HL-60 (cell line): ENCODE results near the gene ADCY1.

Source experiments
- CTCF ChIP-seq: IDR thresholded peaks from one replicate; pipeline ENCODE4 v1.5.1; 2011; ENCODE audit warnings: low read length, control low read depth, inconsistent platforms; ENCODE audit not compliant: insufficient read depth
- GABPA ChIP-seq: IDR thresholded peaks from 2 replicates; pipeline ENCODE4 v1.6.1; 2012; ENCODE audit warnings: low read depth
- POLR2AphosphoS5 ChIP-seq: IDR thresholded peaks from 2 replicates; pipeline ENCODE4 v1.6.1; 2012; ENCODE audit warnings: low read depth
- REST ChIP-seq: IDR thresholded peaks from 2 replicates; pipeline ENCODE4 v1.6.1; 2012; ENCODE audit warnings: low read depth; ENCODE audit not compliant: insufficient replicate concordance
- SPI1 ChIP-seq: IDR thresholded peaks from 2 replicates; pipeline ENCODE4 v1.6.1; 2012; ENCODE audit warnings: low read depth, mild to moderate bottlenecking, borderline replicate concordance

DNA sequence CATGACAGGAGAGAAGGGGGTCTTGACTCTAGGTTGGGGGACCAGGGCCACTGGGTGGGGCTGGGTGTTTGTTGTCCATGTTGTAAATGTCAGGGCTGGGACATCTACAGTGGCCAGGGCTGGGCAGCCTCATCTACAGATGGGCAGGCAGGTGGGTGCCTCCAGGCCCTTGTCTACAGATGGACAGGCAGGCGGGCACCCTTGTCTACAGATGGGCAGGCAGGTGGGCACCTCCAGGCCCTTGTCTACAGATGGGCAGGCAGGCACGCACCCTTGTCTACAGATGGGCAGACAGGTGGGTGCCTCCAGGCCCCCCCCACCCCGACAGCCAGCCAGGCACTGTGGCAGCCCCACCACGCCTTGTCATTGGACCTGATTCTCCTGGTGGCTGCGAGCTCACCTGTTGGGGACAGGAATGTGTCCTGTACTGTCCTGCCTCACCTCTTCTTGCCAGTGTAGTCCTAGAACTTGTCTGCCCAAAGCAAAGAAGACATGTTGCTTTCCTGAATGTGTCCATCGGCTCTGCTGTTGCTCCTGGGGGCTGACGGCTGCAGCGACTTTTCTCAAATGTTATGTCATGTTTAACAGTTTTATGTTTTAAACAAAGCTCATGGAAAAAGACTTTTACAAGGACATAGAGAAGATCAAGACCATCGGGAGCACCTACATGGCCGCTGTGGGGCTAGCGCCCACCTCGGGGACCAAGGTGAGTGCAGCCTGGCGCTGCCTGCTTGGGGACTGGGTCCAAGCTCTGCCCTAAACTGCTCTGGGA is 129.9 kb downstream of the ADCY1 start:
- TF ChIP-seq CTCF (no peak), REST (no peak), POLR2AphosphoS5 (no peak), GABPA (no peak), SPI1 (no peak)
